IMR-90 (cell line): ENCODE measurements around the gene C10orf71. TPM values are rescaled to one million over a fixed set of nuclear protein-coding genes. Genes with fewer than 3 reads are reported as not detected.
A peak's percentile ranks its signal among the peaks of the same experiment; 100 is the strongest.

Experiments used
- ATAC-seq: fragments of 200-7000 bp; cut with Tn5 transposase; 2 replicates; pipeline ENCODE4 v1.9.1; 2020; ENCODE audit warnings: low read depth, mild to moderate bottlenecking, moderate library complexity
- BruUV-seq: library from RNA; stranded (reverse); fragments of 400-500 nt; replicated peaks from 2 replicates; lab custom pipeline; 2021; lab: Mats Ljungman, UMichigan
- CTCF ChIA-PET: fragments of 300-600 bp; formaldehyde crosslinking; extraction: SDS; loops from one replicate; lab custom pipeline; 2021; ENCODE audit warnings: antibody characterized with exemption; lab: Yijun Ruan, JAX
- POLR2A ChIA-PET: fragments of 300-600 bp; sonication (Branson Sonifier 250); formaldehyde crosslinking; loops from one replicate; lab custom pipeline; 2022; ENCODE audit warnings: antibody characterized with exemption; ENCODE audit not compliant: unreplicated experiment; lab: Charles Lee
- DNase-seq: peaks from one replicate; pipeline ENCODE4 v3.0.0; 2013
- H2AFZ ChIP-seq: replicated peaks from 2 replicates; pipeline ENCODE3; 2013; ENCODE audit warnings: low read length, mild to moderate bottlenecking; ENCODE audit not compliant: poor library complexity
- H2AK5ac ChIP-seq: 2 replicates; pipeline ENCODE4 v1.6.1; 2013; ENCODE audit warnings: low read depth, low read length, inconsistent platforms
- H2AK9ac ChIP-seq: replicated peaks from 2 replicates; pipeline ENCODE3; 2013; ENCODE audit warnings: mild to moderate bottlenecking, low read depth, low read length, moderate library complexity; ENCODE audit not compliant: poor library complexity
- H2BK120ac ChIP-seq: 2 replicates; pipeline ENCODE4 v1.6.1; 2013; ENCODE audit warnings: low read depth, low read length, inconsistent platforms
- H2BK15ac ChIP-seq: 3 replicates; pipeline ENCODE4 v1.6.1; 2013; ENCODE audit warnings: low read depth, low read length, inconsistent platforms
- H2BK20ac ChIP-seq: 2 replicates; pipeline ENCODE4 v1.6.1; 2013; ENCODE audit warnings: low read depth, mild to moderate bottlenecking, inconsistent platforms, low read length, moderate library complexity
- H2BK5ac ChIP-seq: 2 replicates; pipeline ENCODE4 v1.6.1; 2013; ENCODE audit warnings: mild to moderate bottlenecking, low read depth, low read length, inconsistent platforms; ENCODE audit not compliant: poor library complexity, severe bottlenecking
- H3K14ac ChIP-seq: replicated peaks from 2 replicates; pipeline ENCODE4 v1.6.1; 2013; ENCODE audit warnings: low read depth, low read length, inconsistent platforms
- H3K18ac ChIP-seq: 2 replicates; pipeline ENCODE4 v1.6.1; 2013; ENCODE audit warnings: low read depth, low read length, control low read depth
- H3K23ac ChIP-seq: 2 replicates; pipeline ENCODE4 v1.6.1; 2013; ENCODE audit warnings: low read depth, low read length, inconsistent platforms
- H3K27ac ChIP-seq: 2 replicates; pipeline ENCODE4 v1.5.1; 2013; ENCODE audit warnings: mild to moderate bottlenecking, control low read depth, low read length; ENCODE audit not compliant: insufficient read depth
- H3K27me3 ChIP-seq: 2 replicates; pipeline ENCODE4 v1.6.1; 2013; ENCODE audit warnings: low read length; ENCODE audit not compliant: control insufficient read depth, insufficient read depth
- H3K36me3 ChIP-seq: 2 replicates; pipeline ENCODE4 v1.6.1; 2013; ENCODE audit warnings: low read length, mixed read lengths; ENCODE audit not compliant: control insufficient read depth, insufficient read depth
- H3K4ac ChIP-seq: 2 replicates; pipeline ENCODE4 v1.6.1; 2013; ENCODE audit warnings: low read depth, low read length, inconsistent platforms
- H3K4me1 ChIP-seq: 2 replicates; pipeline ENCODE4 v1.6.1; 2013; ENCODE audit warnings: low read length, mixed read lengths; ENCODE audit not compliant: control insufficient read depth, insufficient read depth
- H3K4me2 ChIP-seq: 2 replicates; pipeline ENCODE4 v1.6.1; 2013; ENCODE audit warnings: low read depth, mild to moderate bottlenecking, control low read depth, low read length, moderate library complexity
- H3K4me3 ChIP-seq: 2 replicates; pipeline ENCODE4 v1.5.1; 2013; ENCODE audit warnings: low read depth, mild to moderate bottlenecking, control low read depth, low read length, moderate library complexity; ENCODE audit not compliant: insufficient read depth
- H3K56ac ChIP-seq: 2 replicates; pipeline ENCODE4 v1.6.1; 2013; ENCODE audit warnings: low read length, inconsistent platforms; ENCODE audit not compliant: insufficient read depth; ENCODE audit errors: extremely low read depth
- H3K79me1 ChIP-seq, 2 experiments: 2 replicates each; pipeline ENCODE4 v1.6.1; 2013; ENCODE audit warnings: low read length in 2 of 2, inconsistent platforms in 1 of 2, low read depth in 1 of 2
- H3K9ac ChIP-seq: 2 replicates; pipeline ENCODE4 v1.6.1; 2013; ENCODE audit warnings: low read depth, low read length, control low read depth
- H3K9me1 ChIP-seq: 2 replicates; pipeline ENCODE4 v1.6.1; 2013; ENCODE audit warnings: low read length, inconsistent platforms; ENCODE audit not compliant: insufficient read depth
- H3K9me3 ChIP-seq: 2 replicates; pipeline ENCODE4 v1.6.1; 2013; ENCODE audit warnings: low read length; ENCODE audit not compliant: control insufficient read depth, insufficient read depth
- H4K20me1 ChIP-seq: 2 replicates; pipeline ENCODE4 v1.6.1; 2013; ENCODE audit warnings: low read length, inconsistent platforms; ENCODE audit not compliant: insufficient read depth
- H4K5ac ChIP-seq: 2 replicates; pipeline ENCODE4 v1.6.1; 2013; ENCODE audit warnings: mild to moderate bottlenecking, low read depth, low read length, control low read depth
- H4K8ac ChIP-seq, 2 experiments: 2 replicates each; pipeline ENCODE4 v1.6.1; 2013; ENCODE audit warnings: low read depth in 2 of 2, low read length in 2 of 2, control low read depth in 1 of 2, inconsistent platforms in 1 of 2
- H4K91ac ChIP-seq: 2 replicates; pipeline ENCODE4 v1.6.1; 2013; ENCODE audit warnings: low read depth, low read length, inconsistent platforms; ENCODE audit not compliant: insufficient read depth
- BHLHE40 ChIP-seq: fragments of 150-350 bp; IDR thresholded peaks from 2 replicates; pipeline ENCODE4 v1.6.1; 2016; ENCODE audit warnings: mild to moderate bottlenecking, low read depth, low read length
- CEBPB ChIP-seq: IDR thresholded peaks from 2 replicates; pipeline ENCODE4 v1.6.1; 2012; ENCODE audit warnings: low read depth, low read length, improper control_type of control experiment
- CHD1 ChIP-seq: IDR thresholded peaks from 2 replicates; pipeline ENCODE4 v1.6.1; 2012; ENCODE audit warnings: low read depth, low read length, improper control_type of control experiment
- CTCF ChIP-seq: conservative IDR thresholded peaks from 2 replicates; pipeline ENCODE4 v1.5.1; 2012; ENCODE audit warnings: mild to moderate bottlenecking, low read depth, low read length, improper control_type of control experiment
- FOS ChIP-seq: fragments of 150-350 bp; IDR thresholded peaks from 2 replicates; pipeline ENCODE4 v1.6.1; 2016; ENCODE audit warnings: low read depth, low read length
- MAFK ChIP-seq: IDR thresholded peaks from 2 replicates; pipeline ENCODE4 v1.6.1; 2012; ENCODE audit warnings: low read depth, low read length, improper control_type of control experiment
- MAZ ChIP-seq: IDR thresholded peaks from 2 replicates; pipeline ENCODE4 v1.6.1; 2012; ENCODE audit warnings: low read depth, mild to moderate bottlenecking, low read length, improper control_type of control experiment, moderate library complexity, borderline replicate concordance
- MXI1 ChIP-seq: IDR thresholded peaks from 2 replicates; pipeline ENCODE4 v1.6.1; 2012; ENCODE audit warnings: low read depth, mild to moderate bottlenecking, low read length, moderate library complexity, borderline replicate concordance
- NFE2L2 ChIP-seq: fragments of 150-350 bp; IDR thresholded peaks from 2 replicates; pipeline ENCODE4 v1.6.1; 2016; ENCODE audit warnings: low read depth, mild to moderate bottlenecking, low read length
- POLR2A ChIP-seq: IDR thresholded peaks from 2 replicates; pipeline ENCODE4 v1.6.1; 2012; ENCODE audit warnings: mild to moderate bottlenecking, low read depth, low read length
- RAD21 ChIP-seq: IDR thresholded peaks from 2 replicates; pipeline ENCODE4 v1.6.1; 2012; ENCODE audit warnings: low read length, improper control_type of control experiment
- RCOR1 ChIP-seq: IDR thresholded peaks from 2 replicates; pipeline ENCODE4 v1.6.1; 2012; ENCODE audit warnings: mild to moderate bottlenecking, low read length, improper control_type of control experiment; ENCODE audit not compliant: insufficient replicate concordance
- RFX5 ChIP-seq: IDR thresholded peaks from 2 replicates; pipeline ENCODE4 v1.8.0; 2012; ENCODE audit warnings: low read depth, mild to moderate bottlenecking, low read length, moderate library complexity
- SMC3 ChIP-seq: fragments of 150-350 bp; IDR thresholded peaks from 2 replicates; pipeline ENCODE4 v1.6.1; 2016; ENCODE audit warnings: low read depth, mild to moderate bottlenecking, antibody characterized with exemption, low read length, moderate library complexity
- dilution Hi-C: fragments of 300-500 bp; cut with HindIII; formaldehyde crosslinking; loops from one replicate; pipeline ENCODE4 v1.14.3; 2018; ENCODE audit warnings: low sequenced_read_pairs; ENCODE audit not compliant: unreplicated experiment
- in situ Hi-C: fragments of 300-500 bp; cut with MboI; formaldehyde crosslinking; loops from 3 replicates; pipeline ENCODE4 v1.14.3; 2019; ENCODE audit warnings: low sequenced_read_pairs, inconsistent platforms, mixed read lengths
- intact Hi-C: fragments of 100-400 bp; cut with micrococcal nuclease; formaldehyde crosslinking; loops from 2 replicates; pipeline ENCODE4 v1.10.0; 2022
- polyA plus RNA-seq, 3 experiments: library from polyadenylated mRNA; depleted of rRNA; stranded (reverse); fragments of >200 nt; gene quantifications; 2 replicates each; pipeline ENCODE4 v1.2.3, GENCODE V29; 2012; ENCODE audit warnings: low replicate concordance in 1 of 3
- total RNA-seq: library from RNA; depleted of rRNA; stranded (reverse); fragments of >200 nt; gene quantifications from 2 replicates; pipeline ENCODE4 v1.2.3, GENCODE V29; 2012
- TF ChIP-seq, protein P1 (sequence below): fragments of 150-350 bp; IDR thresholded peaks from 2 replicates; pipeline ENCODE4 v1.6.1; 2017; ENCODE audit warnings: mild to moderate bottlenecking, antibody characterized with exemption, low read length, low read depth
- TF ChIP-seq, protein P2 (sequence below): fragments of 150-350 bp; IDR thresholded peaks from 2 replicates; pipeline ENCODE4 v1.6.1; 2016; ENCODE audit warnings: low read depth, mild to moderate bottlenecking, low read length, moderate library complexity, borderline replicate concordance

Gene C10orf71
- total and polyA plus RNA-seq, 2 of the 4 experiments (the other 2 are of a cell fraction): not detected

DNA sequence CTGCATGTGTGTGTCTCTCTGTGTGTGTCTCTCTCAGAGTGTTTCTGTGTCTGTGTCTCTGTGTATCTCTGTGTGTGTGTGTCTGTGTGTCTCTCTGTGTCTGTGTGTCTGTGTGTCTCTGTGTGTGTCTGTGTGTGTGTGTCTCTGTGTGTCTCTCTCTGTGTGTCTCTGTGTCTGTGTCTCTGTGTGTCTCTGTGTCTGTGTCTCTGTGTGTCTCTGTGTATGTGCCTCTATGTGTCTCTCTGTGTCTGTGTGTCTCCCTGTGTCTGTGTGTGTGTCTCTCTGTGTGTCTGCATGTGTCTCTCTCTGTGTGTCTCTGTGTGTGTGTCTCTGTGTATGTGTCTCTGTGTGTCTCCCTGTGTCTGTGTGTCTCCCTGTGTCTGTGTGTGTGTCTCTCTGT, 44.8 kb upstream of the C10orf71 start:
- Histone ChIP-seq H3K27ac (no peak overlapping the region), H3K23ac (no peak overlapping the region), H4K91ac (no peak overlapping the region), H3K4me1 (no peaks in the 10 kb centered on the region), H2BK20ac (no peak overlapping the region), H3K56ac (no peak overlapping the region), H2BK5ac (peak overlapping the region; percentile 26), H2AK9ac (no peak overlapping the region), H3K79me1 (no peaks in the 10 kb centered on the region), H2BK120ac (no peak overlapping the region), H4K20me1 (no peaks in the 10 kb centered on the region), H3K14ac (no peak overlapping the region), H4K8ac (no peak overlapping the region), H3K4me3 (no peak overlapping the region), H3K36me3 (no peaks in the 10 kb centered on the region), H2AK5ac (no peak overlapping the region), H3K18ac (no peak overlapping the region), H3K27me3 (peaks cover 14% of the 10 kb centered on the region), H2AFZ (no peak overlapping the region), H3K4me2 (no peak overlapping the region), H3K4ac (no peak overlapping the region), H2BK15ac (no peak overlapping the region), H3K9ac (no peak overlapping the region), H4K5ac (no peak overlapping the region), H3K9me1 (no peaks in the 10 kb centered on the region), H3K9me3 (no peaks in the 10 kb centered on the region)
- in situ Hi-C loops: no loop called here
- ChIA-PET CTCF (no interaction called here), POLR2A (no interaction called here)
- DNase-seq (no peak), ATAC-seq (no peak)
- intact Hi-C loops: no loop called here
- BruUV-seq: no TSS peak
- dilution Hi-C loops: no loop called here
- TF ChIP-seq MXI1 (no peak), POLR2A (no peak), MAZ (no peak), CHD1 (no peak), RFX5 (no peak), CTCF (no peak), MAFK (no peak), CEBPB (no peak), RCOR1 (no peak), BHLHE40 (no peak), SMC3 (no peak), RAD21 (no peak), FOS (no peak), NFE2L2 (no peak)
- TF ChIP-seq, protein P1, sequence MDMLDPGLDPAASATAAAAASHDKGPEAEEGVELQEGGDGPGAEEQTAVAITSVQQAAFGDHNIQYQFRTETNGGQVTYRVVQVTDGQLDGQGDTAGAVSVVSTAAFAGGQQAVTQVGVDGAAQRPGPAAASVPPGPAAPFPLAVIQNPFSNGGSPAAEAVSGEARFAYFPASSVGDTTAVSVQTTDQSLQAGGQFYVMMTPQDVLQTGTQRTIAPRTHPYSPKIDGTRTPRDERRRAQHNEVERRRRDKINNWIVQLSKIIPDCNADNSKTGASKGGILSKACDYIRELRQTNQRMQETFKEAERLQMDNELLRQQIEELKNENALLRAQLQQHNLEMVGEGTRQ: no peak
- TF ChIP-seq, protein P2, sequence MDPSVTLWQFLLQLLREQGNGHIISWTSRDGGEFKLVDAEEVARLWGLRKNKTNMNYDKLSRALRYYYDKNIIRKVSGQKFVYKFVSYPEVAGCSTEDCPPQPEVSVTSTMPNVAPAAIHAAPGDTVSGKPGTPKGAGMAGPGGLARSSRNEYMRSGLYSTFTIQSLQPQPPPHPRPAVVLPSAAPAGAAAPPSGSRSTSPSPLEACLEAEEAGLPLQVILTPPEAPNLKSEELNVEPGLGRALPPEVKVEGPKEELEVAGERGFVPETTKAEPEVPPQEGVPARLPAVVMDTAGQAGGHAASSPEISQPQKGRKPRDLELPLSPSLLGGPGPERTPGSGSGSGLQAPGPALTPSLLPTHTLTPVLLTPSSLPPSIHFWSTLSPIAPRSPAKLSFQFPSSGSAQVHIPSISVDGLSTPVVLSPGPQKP: no peak
